Islet precursor cell (in vitro differentiated cells): ENCODE results near the gene POLR1G.
A peak's percentile ranks its signal among the peaks of the same experiment; 100 is the strongest.
"Not testable (repeated sequence)": the region's sequence is repeated elsewhere in the genome, so short reads cannot be mapped to it uniquely, and the experiment has no call there.

Experiments
- DNase-seq: peaks from one replicate; pipeline ENCODE4 v3.0.0-alpha.2; 2018

POLR1G gene

DNA sequence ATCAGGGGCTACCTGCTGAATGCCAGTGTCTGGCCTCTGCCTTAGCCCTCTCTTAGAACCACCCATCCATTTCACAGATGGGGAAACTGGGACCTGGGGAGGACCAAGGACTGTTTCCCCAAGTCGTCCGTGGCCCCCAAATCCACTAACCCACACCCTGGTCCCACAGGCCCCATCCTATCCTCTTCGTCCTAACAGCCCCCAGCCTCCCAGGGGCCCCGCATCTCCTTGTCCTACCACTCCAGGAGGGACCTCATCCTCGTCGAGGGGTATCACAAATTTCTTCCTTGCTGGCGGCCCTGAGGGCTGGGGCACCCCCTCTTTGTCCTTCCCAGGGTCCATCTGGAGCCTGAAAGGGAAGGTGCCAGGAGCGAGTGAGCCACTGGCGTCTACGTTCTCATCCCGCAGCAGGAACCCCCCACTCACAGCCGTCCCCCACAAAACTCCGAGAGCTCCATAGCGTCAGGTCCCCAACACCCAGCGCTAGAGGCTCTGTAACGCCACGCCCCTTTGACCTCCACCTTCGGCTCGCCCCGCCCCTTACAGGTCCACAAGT is 16.7 kb downstream of the POLR1G start:
- no peak for DNase-seq

DNA sequence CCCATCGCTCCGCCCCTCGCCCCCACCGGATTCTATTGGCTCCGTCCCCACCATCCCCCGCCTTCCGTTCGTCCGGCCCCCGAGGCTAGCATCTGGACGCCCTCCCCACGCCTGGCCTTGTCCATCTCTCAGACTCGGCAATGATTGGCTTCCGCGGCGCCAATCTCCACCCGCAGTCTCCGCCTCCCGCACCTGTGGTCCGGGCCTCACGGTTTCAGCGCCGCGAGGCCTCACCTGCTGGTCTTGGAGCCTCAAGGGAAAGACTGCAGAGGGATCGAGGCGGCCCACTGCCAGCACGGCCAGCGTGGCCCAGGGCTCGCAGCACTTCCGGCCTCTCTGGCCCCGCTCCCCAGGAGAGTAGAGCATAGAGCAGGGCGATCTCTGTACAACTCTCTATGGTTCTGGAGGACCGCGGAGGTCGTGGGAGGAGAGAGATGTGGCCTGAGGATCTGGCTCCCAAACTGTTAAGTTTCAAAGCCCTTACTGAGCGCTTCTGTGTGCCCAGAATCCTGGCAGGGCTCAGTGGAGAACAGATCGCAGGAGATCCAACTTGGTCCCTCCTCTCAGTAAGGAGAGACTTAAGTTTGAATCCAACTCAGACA is 17.2 kb downstream of the POLR1G start, which contains the start of gene ERCC1:
ERCC1 (minus strand) TSS at position 329 of the 602 bp plus-strand sequence. CDS start 543 bp downstream, outside the sequence.
- peak; percentile 100 for DNase-seq

DNA sequence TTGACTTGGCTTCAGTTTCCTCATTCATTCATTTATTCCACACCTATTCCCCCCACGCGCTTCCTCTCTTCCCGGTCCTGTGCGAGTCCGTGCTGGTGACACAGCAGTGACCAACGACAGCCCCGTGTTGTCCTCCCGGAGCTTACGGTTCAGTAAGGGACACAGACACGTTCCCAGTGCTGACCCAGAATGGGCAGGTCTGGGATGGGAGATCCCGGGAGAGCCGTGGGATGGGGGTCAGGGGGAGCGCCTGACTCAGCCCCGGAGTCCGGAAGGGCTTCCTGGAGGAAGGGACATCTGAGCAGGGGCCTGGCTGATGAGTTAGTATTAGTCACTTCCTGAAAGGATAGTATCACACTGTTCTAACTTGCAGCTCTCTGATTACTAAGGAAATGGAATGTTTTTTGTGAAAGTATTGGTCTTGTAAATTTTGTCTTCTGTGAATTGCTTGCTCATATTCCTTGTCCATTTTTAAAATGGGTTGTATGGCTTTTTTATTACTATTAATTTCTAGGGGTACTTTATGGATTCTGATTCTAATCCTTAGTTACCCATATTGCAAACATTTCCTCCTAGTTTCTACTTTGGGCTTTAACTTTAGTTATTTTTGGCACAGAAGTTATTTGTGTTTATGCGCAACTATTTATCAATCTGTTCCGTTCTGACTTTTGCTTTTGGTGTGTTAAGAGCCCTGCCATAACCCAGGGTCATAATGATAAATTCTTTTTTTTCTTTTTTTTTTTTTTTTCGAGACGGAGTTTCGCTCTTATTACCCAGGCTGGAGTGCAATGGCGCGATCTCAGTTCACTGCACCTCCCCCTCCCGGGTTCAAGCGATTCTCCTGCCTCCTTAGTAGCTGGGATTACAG is 18.0 kb downstream of the POLR1G start:
- peak; percentile 97 for DNase-seq

DNA sequence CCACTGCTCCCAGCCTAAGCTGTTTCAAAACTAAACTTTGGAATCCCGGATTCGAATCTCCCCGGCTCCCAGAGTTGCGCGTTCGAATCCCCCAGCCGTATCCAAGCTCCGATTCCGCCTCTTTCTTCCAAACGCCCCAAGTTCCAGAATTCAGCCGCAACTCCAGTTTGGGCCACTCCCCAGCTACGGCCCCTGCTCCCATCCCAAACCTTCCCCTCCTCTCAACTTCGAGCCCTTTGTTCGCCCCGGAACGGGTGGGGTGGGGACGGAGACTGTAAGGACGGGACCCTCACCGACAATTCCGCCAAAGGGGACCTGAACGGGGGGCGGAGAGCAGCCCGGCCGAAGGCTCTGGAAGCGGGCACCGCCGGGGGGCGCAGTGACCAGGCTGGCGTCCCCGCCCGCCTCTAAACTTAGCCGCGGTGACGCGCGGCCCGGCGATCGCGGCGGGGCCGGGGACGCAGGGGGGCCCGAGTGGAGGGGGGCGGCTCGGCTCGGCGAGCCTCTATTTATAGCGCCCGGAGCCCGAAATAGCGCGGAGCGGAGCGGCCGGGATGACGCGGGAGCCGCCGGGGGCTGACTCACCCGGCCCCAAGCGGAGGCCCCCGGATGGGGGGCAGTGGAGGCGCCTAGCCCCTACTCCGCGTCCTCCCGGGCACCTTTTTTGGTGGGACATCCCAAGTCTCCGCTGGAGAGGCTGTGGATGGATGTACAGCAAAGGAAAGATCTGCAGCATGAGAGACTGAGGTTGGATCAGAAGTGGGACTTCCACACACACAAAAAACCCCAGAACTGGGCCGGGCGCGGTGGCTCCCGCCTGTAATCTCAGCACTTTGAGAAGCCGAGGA is 22.2 kb downstream of the POLR1G start:
- DNase-seq, result peak; percentile 73

DNA sequence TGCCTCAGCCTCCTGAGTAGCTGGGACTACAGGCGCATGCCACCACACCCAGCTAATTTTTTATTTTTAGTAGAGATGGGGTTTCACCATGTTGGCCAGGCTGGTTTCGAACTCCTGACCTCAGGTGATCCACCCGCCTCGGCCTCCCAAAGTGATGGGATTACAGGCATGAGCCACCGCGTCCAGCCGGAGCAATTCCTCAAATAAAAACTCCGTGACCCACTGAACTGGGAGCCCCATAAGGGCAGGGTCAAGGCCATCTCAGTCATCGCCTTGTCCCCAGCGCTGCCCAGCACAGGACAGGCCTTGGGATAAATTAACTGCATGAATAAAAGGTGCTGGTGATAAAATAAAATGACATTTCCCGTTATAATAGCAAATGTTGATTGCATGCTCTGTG is 23.5 kb downstream of the POLR1G start:
- not testable (repeated sequence) for DNase-seq

DNA sequence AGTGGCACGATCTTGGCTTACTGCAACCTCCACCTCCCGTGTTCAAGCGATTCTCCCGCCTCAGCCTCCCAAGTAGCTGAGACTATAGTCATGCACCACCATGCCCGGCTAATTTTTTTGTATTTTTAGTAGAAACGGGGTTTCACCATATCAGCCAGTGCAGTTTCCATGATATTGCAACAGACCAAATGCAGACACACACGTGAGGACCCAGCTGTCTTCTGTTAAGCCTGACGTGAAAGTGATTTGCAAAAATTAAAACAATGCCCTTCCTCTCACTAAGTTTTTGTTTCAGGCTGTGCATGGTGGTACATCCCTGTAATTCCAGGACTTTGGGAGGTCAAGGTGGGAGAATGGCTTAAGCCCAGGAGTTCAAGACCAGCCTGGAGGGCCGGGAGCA is 24.6 kb downstream of the POLR1G start:
- not testable (repeated sequence) for DNase-seq

DNA sequence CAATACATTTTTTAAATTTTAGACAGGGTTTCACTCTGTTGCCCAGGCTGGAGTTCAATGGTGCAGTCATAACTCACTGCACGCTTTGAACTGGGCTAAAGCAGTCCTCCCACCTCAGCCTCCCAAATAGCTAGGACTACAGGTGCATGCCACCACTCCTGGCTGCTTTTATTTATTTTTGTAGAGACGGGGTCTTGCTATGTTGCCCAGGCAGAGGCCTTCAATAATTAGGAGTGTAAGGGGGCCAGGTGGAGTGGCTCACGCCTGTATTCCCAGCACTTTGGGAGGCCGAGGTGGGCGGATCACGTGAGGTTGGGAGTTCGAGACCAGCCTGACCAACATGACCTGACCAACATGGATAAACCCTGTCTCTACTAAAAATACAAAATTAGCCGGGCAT is 26.1 kb downstream of the POLR1G start:
- not testable (repeated sequence) for DNase-seq

DNA sequence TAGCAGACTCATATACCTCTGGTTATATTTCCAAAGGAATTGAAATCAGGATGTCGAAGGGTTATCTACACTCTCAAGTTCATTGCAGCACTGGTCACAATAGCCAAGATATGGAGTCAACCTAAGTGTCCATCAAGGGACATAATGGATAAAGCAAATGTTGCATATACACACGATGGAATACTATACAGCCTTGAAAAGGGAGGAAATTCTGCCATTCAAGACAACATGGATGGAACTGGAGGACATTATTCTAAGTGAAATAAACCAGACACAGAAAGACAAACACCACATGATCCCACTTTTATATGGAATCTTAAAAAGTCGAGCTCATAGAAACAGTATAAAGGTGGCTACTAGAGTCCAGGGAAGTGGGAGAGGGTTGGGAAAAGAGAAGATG is 30.9 kb downstream of the POLR1G start:
- no peak for DNase-seq

DNA sequence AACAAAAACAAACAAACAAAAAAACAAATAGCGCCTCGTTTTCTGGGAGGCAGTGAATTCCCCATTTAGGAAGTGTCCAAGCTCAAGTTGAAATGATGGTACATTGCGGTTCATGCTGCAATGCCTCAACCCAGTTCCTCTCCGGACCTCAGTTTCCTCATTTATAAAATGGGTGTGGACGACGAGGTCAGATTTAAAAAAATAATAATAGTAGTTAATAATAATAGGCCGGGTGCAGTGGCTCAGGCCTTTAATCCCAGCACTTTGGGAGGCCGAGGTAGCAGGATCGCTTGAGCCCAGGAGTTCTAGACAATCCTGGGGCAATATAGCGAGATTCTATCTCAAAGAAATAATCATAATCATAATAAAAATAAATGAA is 32.7 kb downstream of the POLR1G start:
- DNase-seq, result no peak

DNA sequence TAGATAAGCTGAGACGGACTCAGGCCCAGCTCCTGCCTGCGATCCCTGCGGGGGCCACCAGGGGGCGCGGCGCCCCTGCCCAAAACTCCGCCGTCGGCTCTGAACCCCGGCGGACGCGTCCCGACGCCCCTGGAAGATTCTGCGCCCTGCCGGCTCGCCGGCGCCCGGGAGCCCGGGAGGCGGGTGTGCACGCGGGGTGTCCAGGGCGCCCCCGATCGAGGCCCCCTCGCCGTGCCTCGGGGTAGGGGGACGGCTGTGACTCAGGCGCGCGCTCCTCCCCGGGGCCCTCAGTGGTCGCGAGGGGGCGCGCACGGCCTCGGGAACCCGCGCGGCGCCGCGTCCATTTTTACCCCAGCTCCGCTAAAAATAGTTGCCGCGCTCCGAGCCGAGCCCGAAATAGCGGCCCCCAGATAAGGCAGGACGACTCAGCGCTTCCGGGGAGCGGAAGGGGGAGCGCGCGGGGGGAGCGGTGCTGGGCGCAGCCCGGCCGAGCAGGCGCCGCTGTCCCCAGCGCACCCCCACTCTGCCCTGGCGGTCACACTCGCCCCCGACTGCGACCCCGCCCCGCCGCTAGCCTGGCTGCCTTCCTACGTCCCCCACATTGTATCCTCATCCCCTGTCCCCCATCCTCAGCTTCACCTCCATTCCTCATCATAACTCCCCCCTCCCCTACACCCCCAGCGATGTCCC is 33.3 kb downstream of the POLR1G start:
- peak; percentile 79 for DNase-seq

DNA sequence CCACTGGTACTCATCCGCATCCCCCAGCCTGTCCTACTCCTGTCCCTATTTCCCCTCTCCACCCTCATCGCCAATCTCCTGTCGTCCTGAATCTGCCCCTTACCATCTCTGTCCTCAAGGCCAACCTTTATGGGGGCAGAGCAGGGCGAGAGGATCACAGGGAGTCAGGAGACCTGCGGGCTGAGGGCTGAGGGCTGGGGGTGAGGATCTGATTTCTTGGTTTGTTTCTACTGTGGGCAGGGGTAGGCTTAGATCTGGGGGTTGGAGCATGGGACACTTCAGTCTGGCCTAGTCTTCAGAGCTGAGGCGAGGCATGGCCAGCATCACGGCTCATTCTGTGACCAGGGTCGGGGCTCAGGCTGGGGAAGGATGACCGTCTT is 33.8 kb downstream of the POLR1G start:
- DNase-seq, result no peak

DNA sequence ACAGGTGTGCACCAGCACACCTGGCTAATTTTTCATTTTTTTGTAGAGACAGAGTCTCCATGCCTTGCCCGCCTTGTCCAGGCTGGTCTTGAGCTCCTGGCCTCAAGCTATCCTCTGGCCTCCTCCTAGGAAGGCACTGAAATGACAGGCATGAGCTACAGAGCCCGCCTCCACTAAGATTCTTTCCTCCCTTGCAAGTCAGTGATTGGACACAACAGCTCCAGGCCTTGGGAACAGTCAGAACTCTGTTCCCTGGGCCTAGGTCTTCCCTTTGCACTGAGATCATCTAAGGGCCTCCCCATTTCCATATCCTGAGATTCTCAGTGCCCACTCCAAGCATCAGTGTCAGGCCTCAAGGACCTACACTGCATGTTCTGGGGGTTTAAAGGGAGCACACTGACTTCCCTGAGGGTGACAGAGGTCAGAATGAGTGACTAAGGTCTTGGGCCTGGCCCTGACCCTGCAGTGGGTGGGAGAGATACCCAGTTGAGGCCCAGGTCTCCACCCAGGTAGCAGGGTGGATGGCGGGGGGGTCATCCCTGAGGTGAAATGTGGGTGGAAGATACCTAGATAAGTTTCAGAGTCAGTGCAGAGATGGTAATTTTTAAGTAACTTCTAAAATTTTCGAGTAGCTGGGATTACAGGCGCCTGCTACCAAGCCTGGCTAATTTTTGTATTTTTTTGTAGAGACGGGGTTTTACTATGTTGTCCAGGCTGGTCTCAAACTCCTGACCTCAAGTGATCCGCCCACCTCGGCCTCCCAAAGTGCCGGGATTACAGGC is 34.6 kb downstream of the POLR1G start:
- DNase-seq, result peak; percentile 93

DNA sequence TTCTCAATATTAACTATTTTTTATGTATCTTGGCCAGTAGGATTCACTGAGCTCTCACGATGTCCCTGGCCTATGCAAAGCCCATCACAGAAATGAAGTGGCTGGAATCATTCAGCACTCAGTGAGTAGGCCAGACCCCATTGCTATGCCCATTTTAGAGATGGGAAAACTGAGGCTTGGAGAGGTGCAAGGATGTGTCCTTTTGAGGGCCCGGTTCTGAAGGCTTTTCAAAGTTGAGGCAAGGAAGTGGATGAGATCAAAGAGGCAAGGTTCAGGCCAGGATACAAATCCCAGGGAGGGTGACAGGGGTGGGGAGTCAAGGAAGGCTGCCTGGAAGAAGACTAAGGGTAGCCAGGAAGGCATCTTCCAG is 35.9 kb downstream of the POLR1G start:
- no peak for DNase-seq

DNA sequence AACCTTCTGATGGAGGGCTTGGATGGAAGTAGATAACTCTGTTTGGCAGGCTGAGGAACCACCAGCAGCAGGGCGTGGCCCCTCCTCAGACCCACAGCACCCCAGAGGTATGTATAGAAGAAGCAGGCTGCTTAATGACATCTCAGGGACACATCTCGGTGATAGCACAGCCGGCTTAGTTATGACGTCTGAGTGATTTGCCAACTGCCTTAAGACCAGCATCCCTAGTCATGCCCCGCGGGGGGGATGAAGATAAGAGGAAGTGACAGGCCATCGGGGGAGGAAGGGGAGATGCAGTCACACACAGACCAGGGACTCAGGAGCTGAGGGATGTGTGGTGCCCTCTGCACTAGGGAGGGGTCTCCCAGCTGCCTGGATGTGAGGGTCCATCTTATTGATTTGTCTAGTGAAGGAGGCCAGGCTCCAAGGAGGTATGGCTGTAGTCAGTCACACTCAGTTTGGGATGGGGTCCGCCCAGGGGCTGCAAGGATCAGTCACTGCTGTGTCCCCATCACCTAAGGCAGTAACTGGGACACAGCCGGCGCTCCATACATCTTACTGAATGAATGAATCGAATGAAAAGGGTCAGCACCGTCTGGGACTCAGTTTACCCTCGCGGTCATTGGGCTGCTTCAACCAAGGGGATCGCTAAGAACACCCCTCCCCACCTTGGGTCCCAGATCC is 36.5 kb downstream of the POLR1G start:
- DNase-seq, result peak; percentile 85

DNA sequence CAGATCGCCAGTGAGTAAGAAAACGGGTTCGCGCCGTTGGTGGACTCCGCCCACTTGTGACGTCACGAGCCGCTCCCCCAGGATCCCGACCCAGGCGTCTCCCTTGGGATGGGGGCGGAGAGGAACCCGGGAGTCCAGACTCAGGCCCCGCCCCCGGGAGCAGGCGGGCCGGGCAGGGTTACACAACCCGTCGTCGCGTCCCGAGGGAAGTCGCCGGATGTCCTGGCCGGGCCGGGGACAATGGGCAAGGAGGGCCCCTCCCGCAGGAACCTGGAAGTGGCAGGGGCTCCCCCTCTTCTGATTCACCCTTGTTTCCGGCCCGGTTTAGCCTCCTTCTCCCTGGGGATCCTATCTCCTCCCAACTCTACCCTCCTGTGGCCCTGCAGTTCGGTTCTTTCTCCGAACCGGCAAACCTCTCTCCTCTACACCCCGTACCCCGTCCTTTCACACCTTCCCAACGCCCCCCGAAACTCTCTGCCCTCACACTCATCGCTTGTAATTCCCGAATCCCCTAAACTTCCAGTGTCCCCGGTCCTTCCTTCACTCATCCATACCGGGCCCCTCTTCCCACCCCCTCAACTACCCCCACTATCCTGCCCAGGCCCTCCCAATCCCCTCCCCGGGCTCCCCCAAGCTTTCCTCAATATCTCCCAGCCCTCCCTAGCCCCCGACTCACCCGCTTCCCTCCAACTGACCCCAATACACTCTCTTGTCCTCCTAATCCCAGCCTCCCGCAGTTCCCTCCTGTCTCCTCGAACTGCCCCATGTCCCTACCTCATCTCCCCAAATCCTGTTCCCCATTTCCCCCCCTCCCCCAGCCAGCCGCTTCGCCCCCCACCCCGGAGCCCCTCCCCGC is 37.2 kb downstream of the POLR1G start:
- peak; percentile 97 for DNase-seq

DNA sequence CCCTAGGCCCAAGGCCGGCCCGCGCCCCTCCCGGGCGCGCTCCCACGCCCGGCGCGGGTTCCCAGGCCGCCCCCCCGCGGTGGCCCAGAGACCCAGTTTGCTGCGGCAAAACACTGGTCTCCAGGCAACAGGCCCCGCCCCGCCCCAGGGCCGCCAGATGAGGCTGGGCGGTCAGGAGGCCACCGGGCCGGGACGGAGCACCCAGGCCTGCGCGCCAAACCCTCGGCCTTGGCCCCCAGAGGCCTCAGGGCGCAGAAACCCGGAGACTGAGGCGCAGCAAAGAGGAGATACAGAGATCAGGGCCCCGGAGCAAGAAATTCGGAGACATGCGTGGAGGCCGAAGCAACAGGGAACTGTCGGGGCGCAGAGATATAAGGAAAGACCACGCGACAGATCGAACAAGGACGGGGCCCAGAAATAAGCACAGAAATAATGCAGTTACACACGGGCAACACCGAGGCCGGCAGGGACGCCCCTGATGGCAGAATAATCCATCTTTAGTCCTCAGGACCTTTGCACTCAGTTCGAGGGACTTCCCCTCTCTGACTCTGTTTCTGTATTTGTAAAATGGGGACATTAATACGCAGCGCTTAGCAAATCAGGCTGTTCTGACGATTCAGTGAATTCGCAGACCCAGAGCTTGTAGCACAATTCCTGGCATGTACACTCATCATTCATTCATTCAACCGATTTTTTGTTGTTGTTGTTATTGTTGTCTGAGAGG is 38.0 kb downstream of the POLR1G start:
- peak; percentile 96 for DNase-seq

DNA sequence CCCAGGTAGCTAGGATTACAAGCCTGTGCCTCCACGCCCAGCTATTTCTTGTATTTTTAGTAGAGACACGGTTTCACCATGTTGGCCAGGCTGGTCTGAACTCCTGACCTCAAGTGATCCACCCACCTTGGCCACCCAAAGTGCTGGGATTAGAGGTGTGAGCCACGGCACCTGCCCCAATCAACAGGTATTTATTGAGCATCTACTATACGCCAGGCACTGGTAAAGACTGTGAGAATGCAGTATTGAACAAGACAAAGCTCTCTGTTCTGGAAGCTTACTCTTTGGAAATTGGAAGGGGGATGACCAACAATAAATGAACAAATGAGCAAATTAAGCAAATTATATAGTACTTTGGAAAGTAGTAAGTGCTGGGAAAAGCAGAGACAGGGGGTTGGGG is 38.7 kb downstream of the POLR1G start:
- no peak for DNase-seq

DNA sequence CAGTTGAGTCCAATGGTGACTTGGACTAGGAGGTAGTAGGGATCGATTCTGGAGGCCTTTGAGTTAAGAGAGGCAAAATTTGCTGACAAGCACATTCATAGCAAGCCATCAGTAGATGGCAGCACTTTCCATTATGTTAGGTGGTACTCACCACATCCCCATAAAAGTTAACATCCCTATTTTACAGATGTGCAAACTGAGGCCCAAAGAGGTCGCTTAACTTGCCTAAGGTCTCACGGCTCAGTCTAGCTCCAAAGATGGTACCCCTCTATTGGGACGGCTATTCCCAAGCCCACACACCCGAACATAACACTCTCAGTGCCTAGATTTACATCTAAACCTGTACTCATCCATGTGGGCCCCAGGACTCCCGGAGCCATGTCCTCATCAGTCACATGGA is 39.9 kb downstream of the POLR1G start:
- DNase-seq, result no peak

DNA sequence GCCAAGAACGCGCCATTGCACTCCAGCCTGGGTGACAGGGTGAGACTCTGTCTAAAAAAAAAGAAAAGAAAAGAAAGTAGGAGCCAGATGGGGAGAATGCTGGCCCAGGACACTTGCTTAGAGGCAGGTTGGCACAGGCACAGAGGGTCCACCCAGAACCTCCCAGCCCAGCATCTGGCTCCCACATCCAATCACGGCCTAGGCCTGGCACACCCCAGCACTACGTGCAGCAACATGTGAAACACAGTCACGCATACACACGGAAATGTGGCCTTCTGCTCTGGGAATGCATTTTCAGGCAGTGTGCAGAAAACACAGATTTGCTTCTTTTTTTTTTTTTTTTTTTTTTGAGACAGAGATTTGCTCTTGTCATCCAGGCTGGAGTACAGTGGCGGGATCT is 40.5 kb downstream of the POLR1G start:
- DNase-seq, result no peak

DNA sequence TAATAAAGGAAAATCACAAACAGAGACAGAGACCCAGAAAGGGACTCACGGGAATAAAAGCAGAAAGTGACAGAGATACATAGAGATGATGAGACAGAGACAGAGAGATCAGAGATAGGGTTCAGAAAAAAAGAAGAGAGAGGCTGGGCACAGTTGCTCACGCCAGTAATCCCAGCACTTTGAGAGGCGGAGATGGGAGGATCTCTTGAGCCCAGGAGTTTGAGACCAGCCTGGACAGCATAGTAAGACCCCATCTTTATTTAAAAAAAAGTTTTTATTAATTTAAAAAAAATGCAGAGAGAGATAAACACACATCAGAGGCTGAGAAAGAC is 41.9 kb downstream of the POLR1G start:
- no peak for DNase-seq
